ENCODE measurements around the gene SMIM36. TPM values are rescaled to one million over a fixed set of nuclear protein-coding genes. Genes with fewer than 3 reads are reported as not detected.

Gene SMIM36
- total and polyA plus RNA-seq, 2 donors from 2014 or later, result not detected

GRCh38 chr17:55543709-55544108, 32.5 kb upstream of the SMIM36 start:
- H3K4me3 ChIP-seq (ENCODE audit: low read length in 3 of 3), result no peak overlapping the region
- DNase-seq (no peak), FAIRE-seq (no peak)
- H3K27ac ChIP-seq (ENCODE audit: low read depth in 2 of 2, low read length in 2 of 2), result no peak overlapping the region
- H3K9ac ChIP-seq (ENCODE audit: low read length in 3 of 3), result no peak overlapping the region
- TF ChIP-seq CTCF (IDR thresholded peaks at IDR 0.05; ENCODE audit: borderline replicate concordance, extremely low read depth, insufficient read depth), result no peak
- H3K4me1 ChIP-seq (ENCODE audit: control insufficient read depth in 2 of 3, insufficient read depth in 2 of 3, low read depth in 1 of 3, low read length in 3 of 3), result no peaks in the 10 kb centered on the region
- no peaks in the 10 kb centered on the region for H3K36me3 ChIP-seq (ENCODE audit: control insufficient read depth in 2 of 3, insufficient read depth in 3 of 3, low read length in 3 of 3)
- peaks cover 0 to 2% (median 0%) of the 10 kb centered on the region in 3 donors for H3K9me3 ChIP-seq (ENCODE audit: control insufficient read depth in 2 of 3, insufficient read depth in 1 of 3, low read length in 3 of 3)
- intact Hi-C loops (cut with DNase I), result no loop called here
- H3K27me3 ChIP-seq (ENCODE audit: control insufficient read depth, insufficient read depth, low read length), result no peaks in the 10 kb centered on the region

- Histone ChIP-seq H3K27ac (ENCODE audit: low read depth in 2 of 2, low read length in 2 of 2) (no peak overlapping the region), H3K36me3 (ENCODE audit: control insufficient read depth in 2 of 3, insufficient read depth in 3 of 3, low read length in 3 of 3) (no peaks in the 10 kb centered on the region), H3K9ac (ENCODE audit: low read length in 3 of 3) (no peak overlapping the region), H3K4me3 (ENCODE audit: low read length in 3 of 3) (no peak overlapping the region), H3K9me3 (ENCODE audit: control insufficient read depth in 2 of 3, insufficient read depth in 1 of 3, low read length in 3 of 3) (no peaks in the 10 kb centered on the region), H3K27me3 (ENCODE audit: control insufficient read depth, insufficient read depth, low read length) (no peaks in the 10 kb centered on the region), H3K4me1 (ENCODE audit: control insufficient read depth in 2 of 3, insufficient read depth in 2 of 3, low read depth in 1 of 3, low read length in 3 of 3) (no peaks in the 10 kb centered on the region)
- intact Hi-C loops (cut with DNase I), result no loop called here
- no peak for TF ChIP-seq CTCF (IDR thresholded peaks at IDR 0.05; ENCODE audit: borderline replicate concordance, extremely low read depth, insufficient read depth)
- DNase-seq (peak in 2 of 5 donors; percentile 17 to 50), FAIRE-seq (peak; percentile 85)
These were observed 29.3 kb upstream of the SMIM36 start for GRCh38 chr17:55540414-55541091.

GRCh38 chr17:55536205-55536604, 25.0 kb upstream of the SMIM36 start:
- Histone ChIP-seq H3K9me3 (ENCODE audit: control insufficient read depth in 2 of 3, insufficient read depth in 1 of 3, low read length in 3 of 3) (no peaks in the 10 kb centered on the region), H3K27me3 (ENCODE audit: control insufficient read depth, insufficient read depth, low read length) (no peaks in the 10 kb centered on the region), H3K4me1 (ENCODE audit: control insufficient read depth in 2 of 3, insufficient read depth in 2 of 3, low read depth in 1 of 3, low read length in 3 of 3) (no peaks in the 10 kb centered on the region), H3K27ac (ENCODE audit: low read depth in 2 of 2, low read length in 2 of 2) (no peak overlapping the region), H3K36me3 (ENCODE audit: control insufficient read depth in 2 of 3, insufficient read depth in 3 of 3, low read length in 3 of 3) (no peaks in the 10 kb centered on the region), H3K4me3 (ENCODE audit: low read length in 3 of 3) (no peak overlapping the region), H3K9ac (ENCODE audit: low read length in 3 of 3) (no peak overlapping the region)
- intact Hi-C loops (cut with DNase I), result no loop called here
- TF ChIP-seq CTCF (IDR thresholded peaks at IDR 0.05; ENCODE audit: borderline replicate concordance, extremely low read depth, insufficient read depth), result no peak
- no peak for DNase-seq
- peak; percentile 90 for FAIRE-seq

- H3K9me3 ChIP-seq (ENCODE audit: control insufficient read depth in 2 of 3, insufficient read depth in 1 of 3, low read length in 3 of 3), result no peaks in the 10 kb centered on the region
- no peak overlapping the region for H3K4me3 ChIP-seq (ENCODE audit: low read length in 3 of 3)
- no peaks in the 10 kb centered on the region for H3K36me3 ChIP-seq (ENCODE audit: control insufficient read depth in 2 of 3, insufficient read depth in 3 of 3, low read length in 3 of 3)
- no peaks in the 10 kb centered on the region for H3K27me3 ChIP-seq (ENCODE audit: control insufficient read depth, insufficient read depth, low read length)
- H3K27ac ChIP-seq (ENCODE audit: low read depth in 2 of 2, low read length in 2 of 2), result no peak overlapping the region
- no peak for FAIRE-seq
- TF ChIP-seq CTCF (IDR thresholded peaks at IDR 0.05; ENCODE audit: borderline replicate concordance, extremely low read depth, insufficient read depth), result no peak
- H3K9ac ChIP-seq (ENCODE audit: low read length in 3 of 3), result no peak overlapping the region
- intact Hi-C loops (cut with DNase I), result no loop called here
- H3K4me1 ChIP-seq (ENCODE audit: control insufficient read depth in 2 of 3, insufficient read depth in 2 of 3, low read depth in 1 of 3, low read length in 3 of 3), result no peaks in the 10 kb centered on the region
- DNase-seq, result no peak
These were observed 22.4 kb upstream of the SMIM36 start for GRCh38 chr17:55533608-55534007.
